GM21423 (cell line): ENCODE measurements around the gene ZSCAN25.
"Not testable (repeated sequence)": the region's sequence is repeated elsewhere in the genome, so short reads cannot be mapped to it uniquely, and the experiment has no call there.

ENCODE experiments used
- ATAC-seq: cut with Tn5 transposase; IDR thresholded peaks from one replicate; pipeline ENCODE4 v1.9.1; 2021; ENCODE audit warnings: mild to moderate bottlenecking, moderate library complexity; ENCODE audit not compliant: unreplicated experiment

The ZSCAN25 gene

GRCh38 chr7:99616359-99617191, at the start of gene ZSCAN25:
Gene ZSCAN25, plus strand, starts transcription at chr7:99616946. Its CDS starts 2,661 bp downstream, at chr7:99619607.
- ATAC-seq = peak; percentile 94

- not testable (repeated sequence) for ATAC-seq
Measured at GRCh38 chr7:99568770-99569169, 48.0 kb upstream of the ZSCAN25 start.

- no peak for ATAC-seq
Measured at GRCh38 chr7:99571768-99572167, 45.0 kb upstream of the ZSCAN25 start.

- no peak for ATAC-seq
Measured at GRCh38 chr7:99573257-99573656, 43.5 kb upstream of the ZSCAN25 start.

GRCh38 chr7:99576251-99576650, 40.5 kb upstream of the ZSCAN25 start:
- no peak for ATAC-seq

GRCh38 chr7:99579281-99579955, 37.3 kb upstream of the ZSCAN25 start:
- no peak for ATAC-seq

GRCh38 chr7:99579956-99580777, 36.6 kb upstream of the ZSCAN25 start:
- no peak for ATAC-seq

- not testable (repeated sequence) for ATAC-seq
Measured at GRCh38 chr7:99580778-99581332, 35.9 kb upstream of the ZSCAN25 start.

- ATAC-seq = no peak
Measured at GRCh38 chr7:99588868-99589267, 27.9 kb upstream of the ZSCAN25 start.

- ATAC-seq = no peak
Measured at GRCh38 chr7:99594948-99595745, 21.6 kb upstream of the ZSCAN25 start.

GRCh38 chr7:99596408-99596955, 20.3 kb upstream of the ZSCAN25 start:
- ATAC-seq = no peak

GRCh38 chr7:99597762-99598501, 18.8 kb upstream of the ZSCAN25 start, which contains the start of gene TMEM225B:
Gene TMEM225B, plus strand, starts transcription at chr7:99598267. Its CDS starts 6,122 bp downstream, at chr7:99604389.
- ATAC-seq = no peak

GRCh38 chr7:99599836-99600235, 16.9 kb upstream of the ZSCAN25 start:
- no peak for ATAC-seq

GRCh38 chr7:99601656-99602310, 15.0 kb upstream of the ZSCAN25 start:
- no peak for ATAC-seq

- ATAC-seq = no peak
Measured at GRCh38 chr7:99605527-99605926, 11.2 kb upstream of the ZSCAN25 start.

GRCh38 chr7:99606531-99606930, 10.2 kb upstream of the ZSCAN25 start:
- ATAC-seq = no peak

- ATAC-seq = no peak
Measured at GRCh38 chr7:99607548-99607947, 9.2 kb upstream of the ZSCAN25 start.

GRCh38 chr7:99614495-99614894, 2.3 kb upstream of the ZSCAN25 start:
- ATAC-seq = no peak

GRCh38 chr7:99615989-99616358, 772 bp upstream of the ZSCAN25 start:
- no peak for ATAC-seq
